GM18505 (cell line): Measurements from ENCODE around the gene NAA40.

Experiments used
- ATAC-seq: cut with Tn5 transposase; IDR thresholded peaks from one replicate; pipeline ENCODE4 v1.9.1; 2021; ENCODE audit not compliant: unreplicated experiment
- POLR2A ChIP-seq: IDR thresholded peaks from 4 replicates; pipeline ENCODE4 v1.6.1; 2011; ENCODE audit warnings: borderline replicate concordance; ENCODE audit not compliant: insufficient read depth, insufficient read length; ENCODE audit errors: extremely low read depth

Gene NAA40

DNA sequence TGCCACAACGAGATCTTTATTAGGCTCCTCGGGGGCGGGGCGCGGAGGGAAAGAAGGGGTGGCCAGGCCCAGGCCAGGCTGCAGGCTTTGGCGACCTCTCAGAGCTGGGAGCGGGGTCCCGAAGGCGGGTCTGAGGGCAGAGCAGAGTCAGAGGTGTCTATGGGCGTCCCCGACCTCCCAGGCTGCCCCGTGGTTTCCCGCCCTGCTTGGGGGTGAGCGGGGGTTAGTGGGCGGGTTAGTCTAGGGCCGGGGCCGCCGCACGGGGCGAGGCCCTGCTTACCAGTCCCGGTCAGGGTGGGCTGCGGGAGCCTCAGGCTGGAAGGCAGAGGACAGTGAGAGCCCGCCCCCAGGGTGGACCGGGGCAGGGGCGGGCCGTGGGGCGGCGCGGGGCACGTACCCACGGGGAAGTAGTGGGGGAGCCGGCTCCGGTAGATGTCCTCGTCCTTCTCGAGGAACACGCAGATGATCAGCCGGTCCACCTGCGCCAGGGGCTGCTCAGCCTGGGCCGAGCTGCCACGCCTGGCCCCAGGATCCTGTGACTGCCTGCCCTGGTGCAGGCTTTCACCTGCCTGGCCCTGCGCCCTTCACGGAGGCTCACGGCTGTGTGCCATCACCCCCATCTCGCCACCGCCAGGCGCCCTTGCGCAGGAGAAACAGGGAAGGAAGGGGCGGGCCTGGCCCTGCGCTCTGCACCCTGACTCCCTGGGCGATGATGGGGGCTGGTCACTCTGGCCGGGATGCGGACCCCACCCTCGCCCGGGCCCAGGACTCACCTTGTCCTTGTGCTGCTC lies 60.0 kb downstream of the NAA40 start:
- no peak for ATAC-seq
- TF ChIP-seq POLR2A: no peak

DNA sequence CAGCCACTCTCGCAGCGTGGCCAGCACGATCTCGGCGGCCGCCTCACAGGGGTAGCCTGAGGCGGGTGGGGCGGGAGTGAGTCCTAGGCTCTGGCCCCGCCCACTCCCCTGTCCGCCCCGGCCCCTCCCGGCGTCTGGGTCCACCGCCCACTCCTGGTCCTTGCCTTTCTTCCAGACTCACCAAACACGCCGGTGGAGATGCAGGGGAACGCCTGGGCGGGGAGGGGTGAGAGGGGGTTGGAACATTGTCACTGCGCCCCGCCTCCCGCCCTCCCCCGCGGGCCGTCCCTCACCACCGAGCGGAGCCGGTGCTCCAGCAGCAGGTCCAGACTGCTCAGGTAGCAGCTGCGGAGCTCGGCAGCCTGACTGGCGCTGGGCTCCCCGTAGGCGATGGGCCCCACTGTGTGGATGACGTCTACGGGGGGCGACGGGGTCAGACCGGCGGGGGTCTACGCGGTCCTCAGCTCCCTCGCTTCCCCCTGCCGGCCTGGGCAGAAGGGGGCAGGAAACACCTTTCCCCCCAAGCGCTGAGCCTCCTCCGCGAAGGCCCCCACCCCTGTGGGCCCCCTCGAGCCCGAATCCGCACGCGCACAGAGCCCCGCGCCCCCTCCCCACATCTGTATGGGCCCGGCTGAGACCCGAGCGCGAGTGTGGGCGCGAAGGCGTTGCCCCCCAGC lies 60.7 kb downstream of the NAA40 start:
- ATAC-seq: no peak
- no peak for TF ChIP-seq POLR2A

DNA sequence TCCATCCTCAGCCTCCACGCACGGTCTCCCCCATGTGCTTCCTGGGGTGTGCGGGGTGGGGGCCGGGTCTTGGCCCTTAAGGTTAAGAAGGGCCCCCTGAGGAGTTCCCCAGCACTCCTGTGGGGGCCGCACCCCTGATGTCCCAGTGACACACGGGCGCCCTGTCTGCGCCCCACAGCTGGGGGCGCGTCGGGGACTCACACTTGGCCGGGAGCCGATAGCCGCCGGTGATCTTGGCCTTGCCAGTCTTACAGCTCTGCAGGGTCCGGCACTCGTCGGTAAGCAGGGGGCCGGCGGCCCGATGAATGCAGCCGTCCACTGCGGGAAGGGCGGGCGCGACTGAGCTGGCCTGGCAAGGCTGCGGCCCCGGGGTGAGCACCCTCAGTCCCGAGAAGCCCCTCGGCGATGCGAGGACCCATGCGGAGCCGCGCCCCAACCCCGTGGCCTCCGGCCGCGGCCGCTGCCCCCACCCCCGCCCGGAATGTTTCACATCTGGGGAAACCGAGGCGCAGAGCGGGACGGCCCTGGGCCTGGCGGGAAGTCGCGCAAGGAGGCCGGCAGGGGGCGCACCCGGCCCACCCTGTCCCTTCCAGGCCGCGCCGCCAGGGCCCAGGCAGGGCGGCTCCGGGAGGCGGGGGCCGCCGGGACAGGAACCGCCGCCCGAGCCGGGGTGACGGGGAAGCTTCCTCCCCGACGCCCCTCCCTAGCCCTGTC lies 61.4 kb downstream of the NAA40 start:
- no peak for ATAC-seq
- no peak for TF ChIP-seq POLR2A

DNA sequence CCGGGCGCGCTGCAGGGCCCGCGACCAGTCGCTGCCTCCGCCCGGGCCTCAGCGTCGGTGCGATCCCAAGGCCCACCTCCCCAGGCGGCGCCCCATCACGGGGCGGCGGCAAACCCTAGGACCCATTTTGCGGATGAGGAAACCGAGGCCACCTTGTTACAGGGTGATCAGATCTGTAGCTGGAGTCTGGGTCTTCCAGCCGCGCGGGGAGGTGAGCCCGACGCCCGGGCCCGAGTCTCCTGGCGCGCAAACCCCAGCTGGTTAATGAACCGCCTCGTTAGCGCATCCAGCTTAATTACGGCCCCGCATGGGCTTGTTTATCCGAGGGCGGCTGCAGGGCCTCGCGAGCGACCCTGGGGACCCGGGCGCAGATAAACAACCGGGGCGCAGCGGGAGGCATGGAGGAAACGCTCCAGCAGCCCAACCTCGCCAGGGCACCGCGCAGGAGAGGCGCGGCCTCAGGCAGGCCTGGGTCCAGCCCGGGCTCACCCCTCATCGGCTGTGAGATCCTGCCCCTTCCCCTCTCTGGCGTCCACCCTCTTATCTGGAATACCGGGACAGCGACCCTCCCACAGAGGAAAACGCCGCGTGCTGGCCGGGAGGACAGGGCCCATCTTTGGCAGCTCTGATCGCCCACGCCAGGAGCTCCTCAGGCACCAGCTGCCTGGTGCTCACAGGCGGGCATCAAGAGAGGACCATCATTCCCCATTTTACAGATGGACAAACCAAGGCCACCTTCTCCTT lies 62.1 kb downstream of the NAA40 start:
- ATAC-seq: no peak
- TF ChIP-seq POLR2A: no peak

DNA sequence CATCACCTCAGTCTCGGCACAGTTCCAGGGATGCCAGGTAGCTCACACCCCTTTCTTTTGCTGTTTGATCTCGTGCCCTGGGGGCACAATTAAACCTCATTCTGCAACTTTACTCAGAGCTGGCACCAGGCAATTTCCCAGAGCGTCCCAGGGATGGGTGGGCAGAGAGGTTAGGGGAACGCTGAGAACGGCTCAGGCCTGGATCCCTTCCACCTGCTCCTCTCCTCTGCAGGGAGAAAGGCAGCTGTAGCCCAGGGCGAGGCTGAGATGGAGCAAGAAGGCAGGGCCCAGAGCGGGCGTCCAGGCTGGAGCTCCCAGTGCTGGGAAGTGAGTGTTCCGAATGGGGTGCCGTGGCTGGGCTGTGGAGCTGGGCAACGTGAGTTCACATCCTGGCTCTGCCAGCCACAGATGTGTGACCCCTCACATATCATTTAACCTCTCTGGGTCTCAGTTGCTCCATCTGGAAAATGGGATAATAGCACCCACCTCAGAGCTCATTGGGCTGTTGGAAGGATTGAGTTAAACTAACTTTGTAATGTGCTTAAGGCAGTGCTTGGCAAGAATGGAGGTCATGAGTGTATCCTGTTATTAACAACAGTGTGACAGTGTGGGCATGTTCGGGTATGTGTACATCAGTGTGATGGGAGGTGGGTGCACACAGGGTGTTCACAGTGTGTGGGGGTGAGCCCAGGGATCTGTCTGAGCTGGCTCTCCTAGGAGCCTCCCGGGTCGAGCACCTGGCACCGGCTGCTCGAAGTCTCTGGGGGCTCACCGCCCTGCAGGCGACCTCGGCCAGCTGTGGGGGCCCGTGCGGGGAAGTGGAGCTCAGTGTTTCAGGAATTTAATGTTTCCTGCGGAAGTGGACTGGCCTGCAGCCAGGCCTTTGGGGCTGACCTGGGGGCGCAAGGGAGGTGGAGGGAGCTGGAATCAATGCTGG lies 63.0 kb downstream of the NAA40 start:
- no peak for ATAC-seq
- no peak for TF ChIP-seq POLR2A

DNA sequence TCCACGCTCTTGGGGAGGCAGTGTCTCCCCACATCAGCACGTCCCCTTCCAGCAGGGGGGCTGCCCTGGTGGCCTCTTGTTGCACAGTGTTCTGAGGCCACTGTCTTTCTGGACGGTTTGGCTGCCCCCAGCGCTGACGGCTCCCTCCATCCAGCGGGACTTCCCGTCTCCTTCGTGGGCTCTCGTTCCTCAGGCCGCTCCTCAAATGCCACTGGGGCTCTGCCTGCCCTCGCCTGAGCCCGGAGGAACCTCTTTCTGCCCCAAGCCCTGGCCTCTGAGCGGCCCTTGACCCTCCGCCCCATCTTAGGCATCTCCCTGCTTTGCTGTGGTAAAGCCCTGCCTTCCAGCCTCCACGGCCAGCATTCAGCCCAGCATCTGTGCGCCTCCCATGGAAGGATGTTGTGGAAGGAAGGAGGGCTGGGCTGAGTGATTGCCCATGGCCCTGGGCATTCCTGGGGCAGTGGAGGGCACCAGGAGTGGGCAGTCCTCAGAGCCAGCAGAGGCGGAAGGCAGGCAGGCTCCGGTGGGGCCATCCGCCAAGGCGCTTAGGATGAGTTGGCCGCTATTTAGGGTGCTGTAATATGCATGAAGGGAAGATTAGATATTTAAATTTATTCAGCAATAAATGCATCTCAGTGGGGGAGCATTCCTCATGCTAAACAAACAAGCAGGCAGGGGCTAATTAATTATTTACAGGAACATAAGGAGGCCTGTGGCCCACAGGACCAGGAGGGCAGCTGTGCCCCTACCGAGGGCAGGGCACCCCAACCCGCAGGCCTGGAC lies 65.2 kb downstream of the NAA40 start:
- no peak for TF ChIP-seq POLR2A
- no peak for ATAC-seq

DNA sequence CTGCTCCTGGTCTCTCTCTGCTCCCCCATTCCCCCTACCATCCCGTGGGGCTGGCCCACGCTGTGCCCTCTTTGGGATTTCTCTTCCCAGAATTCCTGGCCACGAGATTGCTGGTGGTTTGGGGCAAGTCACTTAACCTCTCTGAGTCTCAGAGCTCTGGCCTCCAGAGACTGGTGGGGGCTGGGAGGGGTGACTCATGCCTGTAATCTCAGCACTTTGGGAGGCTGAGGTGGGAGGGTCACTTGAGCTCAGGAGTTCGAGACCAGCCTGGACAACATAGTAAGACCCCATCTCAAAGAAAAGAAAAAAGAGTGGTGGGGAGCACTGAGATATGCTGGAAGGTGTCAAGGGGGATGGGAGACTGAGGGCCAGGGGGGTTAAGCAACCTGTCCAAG lies 65.8 kb downstream of the NAA40 start:
- no peak for ATAC-seq
- TF ChIP-seq POLR2A: no peak

DNA sequence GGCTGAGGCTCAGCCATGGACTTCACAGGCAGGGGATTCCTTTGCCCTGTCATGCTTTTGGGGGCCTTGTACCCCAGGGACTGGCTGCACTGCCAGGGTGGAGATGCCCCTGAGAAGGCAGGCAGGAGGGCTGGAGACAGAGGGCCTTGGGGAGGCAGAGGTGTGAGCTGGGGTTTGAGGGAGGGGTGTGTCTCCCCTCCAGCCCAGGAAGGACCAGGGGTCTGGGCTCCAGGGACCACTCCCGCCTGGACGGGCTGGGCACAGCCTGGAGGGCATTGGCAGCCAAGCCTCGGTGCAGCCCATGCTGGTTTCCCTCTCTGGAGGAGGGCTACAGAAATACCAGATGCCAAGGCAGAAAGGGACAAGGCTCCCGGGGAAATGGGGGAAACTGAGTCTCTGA lies 66.9 kb downstream of the NAA40 start:
- ATAC-seq: no peak
- TF ChIP-seq POLR2A: no peak

DNA sequence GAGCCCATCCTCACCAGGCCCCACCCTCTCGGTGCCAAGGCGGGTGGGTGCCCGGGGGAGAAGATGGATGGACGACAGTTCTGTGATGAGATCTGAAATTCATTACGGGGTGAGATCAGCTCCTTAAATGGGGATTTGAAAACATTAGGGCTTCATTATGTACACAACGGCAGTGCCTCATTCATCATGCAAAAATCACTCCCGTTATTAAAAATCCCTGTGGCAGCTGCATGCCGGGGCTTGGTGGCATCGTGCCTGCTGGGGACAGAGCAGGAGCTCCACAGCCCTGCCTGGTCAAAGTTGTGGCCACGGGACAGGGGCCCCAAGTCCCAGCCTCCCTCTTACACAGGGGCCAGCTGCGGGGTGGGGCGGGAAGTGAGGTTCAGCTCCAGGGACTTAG lies 67.6 kb downstream of the NAA40 start:
- no peak for ATAC-seq
- no peak for TF ChIP-seq POLR2A
